HepG2 (cell line): ENCODE results near the gene HTR3C.

Experiments used
- ARNT ChIP-seq: fragments of 450-650 bp; IDR thresholded peaks from 2 replicates; pipeline ENCODE4 v1.6.1; 2017
- CTCF ChIP-seq: sonication (generic); formaldehyde crosslinking; IDR thresholded peaks from 2 replicates; pipeline ENCODE4 v1.5.0; 2020; ENCODE audit warnings: mild to moderate bottlenecking, missing genetic modification reagents, moderate library complexity
- MAX ChIP-seq: IDR thresholded peaks from 2 replicates; pipeline ENCODE4 v1.6.1; 2012; ENCODE audit warnings: inconsistent platforms
- NCOA2 ChIP-seq: sonication (generic); formaldehyde crosslinking; IDR thresholded peaks from 2 replicates; pipeline ENCODE4 v1.8.0; 2022; ENCODE audit warnings: inconsistent platforms
- SPEN ChIP-seq: sonication (generic); formaldehyde crosslinking; IDR thresholded peaks from 2 replicates; pipeline ENCODE4 v1.5.1; 2020; ENCODE audit warnings: low read depth, mild to moderate bottlenecking, missing genetic modification reagents
- SUZ12 ChIP-seq: fragments of 150-350 bp; IDR thresholded peaks from 2 replicates; pipeline ENCODE4 v1.6.1; 2014; ENCODE audit warnings: low read depth, low read length
- THRA ChIP-seq: sonication (generic); formaldehyde crosslinking; IDR thresholded peaks from 2 replicates; pipeline ENCODE4 v1.4.0; 2020; ENCODE audit warnings: missing genetic modification reagents, borderline replicate concordance
- ZFP90 ChIP-seq: sonication (generic); formaldehyde crosslinking; IDR thresholded peaks from 2 replicates; pipeline ENCODE4 v1.8.0; 2022; ENCODE audit warnings: missing genetic modification reagents, mild to moderate bottlenecking, inconsistent platforms, borderline replicate concordance

GRCh38 chr3:184039414-184039813, 13.4 kb upstream of the HTR3C start:
- TF ChIP-seq SUZ12 (no peak), ARNT (no peak), SPEN (CRISPR knock-in tag) (no peak), CTCF (CRISPR knock-in tag) (no peak), MAX (no peak), NCOA2 (CRISPR knock-in tag) (no peak), THRA (no peak), ZFP90 (no peak)
